ENCODE measurements around the gene PPFIBP2. TPM values are rescaled to one million over a fixed set of nuclear protein-coding genes. Genes with fewer than 3 reads are reported as not detected.

The PPFIBP2 gene
- 1.7 TPM for polyA plus RNA-seq (2013, experiment 1 of 2)
- 2.3 TPM for polyA plus RNA-seq (2013, experiment 2 of 2)

DNA sequence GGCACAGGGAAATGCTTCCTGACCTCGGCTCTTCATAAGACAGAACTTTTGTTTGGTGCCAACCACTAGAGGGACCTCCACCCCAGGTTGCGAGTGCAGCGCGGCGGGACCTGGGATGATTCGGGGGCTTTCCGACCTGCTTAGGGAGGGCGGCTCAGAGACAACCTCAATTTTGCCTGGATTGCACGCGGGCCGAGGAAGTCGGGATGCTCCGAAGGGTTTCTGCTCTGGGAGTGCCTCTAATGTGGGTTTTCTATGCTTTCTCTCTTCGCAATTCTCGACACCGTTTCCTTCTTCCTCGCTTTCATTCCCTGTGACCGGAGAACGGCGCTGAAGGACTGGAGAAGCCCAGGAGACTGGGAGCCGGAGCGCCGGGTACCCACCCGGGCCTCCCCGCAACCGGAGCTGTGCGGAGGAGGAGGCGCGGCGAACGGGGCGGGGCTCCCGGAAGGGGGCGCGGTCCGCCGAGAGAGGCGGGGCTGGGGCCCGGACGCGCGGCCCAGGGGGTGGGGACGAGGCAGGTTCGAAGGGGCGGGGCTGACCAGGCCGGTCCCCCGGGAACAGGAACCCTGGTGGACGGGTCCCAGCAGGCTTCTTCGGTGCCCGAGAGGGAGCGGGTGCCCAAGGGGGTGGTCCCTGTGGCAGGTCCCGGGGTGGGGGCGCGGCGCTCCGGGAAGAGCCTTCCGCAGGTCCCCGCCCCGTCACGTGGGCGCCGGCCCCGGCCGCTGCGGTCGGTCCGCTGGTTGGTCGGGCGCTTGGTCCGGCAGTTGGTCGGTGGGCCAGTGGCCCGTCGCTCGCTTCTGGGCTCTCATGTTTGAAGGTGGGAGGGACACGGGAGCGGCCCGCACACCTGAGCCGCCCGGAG lies at the start of gene PPFIBP2:
TSS of gene PPFIBP2 (plus strand) at position 766 of the 865 bp plus-strand sequence. CDS start 35,477 bp downstream, outside the sequence.
- peak within 1 kb of the TSS; percentile 78 for H3K27ac ChIP-seq (replicated peaks; ENCODE audit: low read length)
- H3K9me3 ChIP-seq (replicated peaks in 1 of 2; ENCODE audit: control insufficient read depth in 2 of 2, insufficient read depth in 1 of 2, low read depth in 1 of 2, low read length in 2 of 2), result no peaks in the 10 kb centered on the region
- no peak within 1 kb of the TSS for H2AK5ac ChIP-seq (ENCODE audit: low read depth, low read length)
- H3K27me3 ChIP-seq (ENCODE audit: control insufficient read depth in 3 of 3, insufficient read depth in 3 of 3, low read depth in 1 of 3, low read length in 3 of 3), result peaks cover 0 to 61% (median 13%) of the 10 kb centered on the region in 3 experiments
- H2BK12ac ChIP-seq (ENCODE audit: low read length), result peak within 1 kb of the TSS; percentile 10
- peak within 1 kb of the TSS; percentile 84 for H2BK15ac ChIP-seq (ENCODE audit: low read length)
- peak within 1 kb of the TSS; percentile 91 for H3K9ac ChIP-seq (ENCODE audit: low read depth, low read length, poor library complexity)
- peak within 1 kb of the TSS; percentile 98 for H3K14ac ChIP-seq (ENCODE audit: low read length)
- H3K4me3 ChIP-seq (ENCODE audit: low read length in 2 of 2), result peak within 1 kb of the TSS; percentile 61 to 88
- peak within 1 kb of the TSS; percentile 99 for H2AFZ ChIP-seq (ENCODE audit: low read length)
- WGBS, 2 donors (ENCODE audit: extremely low coverage in 2 of 2, insufficient read length in 2 of 2, insufficient replicate concordance in 1 of 2), result no CpG with 5 or more reads among the region's 79 CpGs
- H3K4ac ChIP-seq (ENCODE audit: low read length), result peak within 1 kb of the TSS; percentile 84
- peak within 1 kb of the TSS; percentile 96 for H3K18ac ChIP-seq (ENCODE audit: low read length)
- no peak within 1 kb of the TSS for H4K91ac ChIP-seq (ENCODE audit: low read depth, low read length, poor library complexity)
- no peaks in the 10 kb centered on the region for H3K79me1 ChIP-seq (ENCODE audit: low read depth, low read length)
- H3K4me2 ChIP-seq (ENCODE audit: insufficient read depth, low read length, poor library complexity, severe bottlenecking), result peak within 1 kb of the TSS; percentile 97
- peaks cover 6 to 10% of the 10 kb centered on the region in 2 donors for H3K4me1 ChIP-seq (ENCODE audit: control insufficient read depth in 2 of 2, insufficient read depth in 1 of 2, low read depth in 1 of 2, low read length in 2 of 2)
- peak; percentile 74 for DNase-seq (ENCODE audit: low spot score)
- H3K23ac ChIP-seq (ENCODE audit: low read depth, low read length, poor library complexity), result peak within 1 kb of the TSS; percentile 85
- H3K36me3 ChIP-seq (replicated peaks in 1 of 2; ENCODE audit: control insufficient read depth in 2 of 2, insufficient read depth in 2 of 2, low read length in 2 of 2), result no peaks in the 10 kb centered on the region
- peak within 1 kb of the TSS; percentile 82 for H4K8ac ChIP-seq (ENCODE audit: low read depth, low read length)
- H2BK120ac ChIP-seq (ENCODE audit: low read depth, low read length), result no peak within 1 kb of the TSS
- H2BK5ac ChIP-seq (ENCODE audit: low read length), result peak within 1 kb of the TSS; percentile 85

DNA sequence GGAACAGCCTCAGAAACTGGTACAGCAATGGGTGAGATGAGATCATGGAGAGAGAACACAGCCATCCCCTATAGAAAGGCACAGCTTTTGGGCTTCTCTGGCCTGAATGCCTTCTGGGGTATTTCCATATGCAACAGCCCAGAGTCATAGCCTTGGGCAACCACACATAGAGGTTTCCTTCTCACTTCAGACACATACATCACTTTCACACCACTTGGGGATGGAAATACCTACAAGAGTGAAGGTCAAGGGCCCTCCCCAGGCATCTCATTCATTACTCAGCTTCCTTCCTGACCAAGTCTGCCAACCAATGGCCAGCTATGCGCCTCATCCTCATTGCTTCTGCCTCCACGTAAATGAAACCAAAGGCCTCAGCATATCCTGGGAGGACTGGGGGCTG lies 46.1 kb upstream of the PPFIBP2 start:
- no CpG with 5 or more reads among the region's 2 CpGs for WGBS, 2 donors (ENCODE audit: extremely low coverage in 2 of 2, insufficient read length in 2 of 2, insufficient replicate concordance in 1 of 2)
- Histone ChIP-seq H3K27ac (replicated peaks; ENCODE audit: low read length) (no peak overlapping the region), H4K8ac (ENCODE audit: low read depth, low read length) (no peak overlapping the region), H2BK120ac (ENCODE audit: low read depth, low read length) (no peak overlapping the region), H3K36me3 (replicated peaks in 1 of 2; ENCODE audit: control insufficient read depth in 2 of 2, insufficient read depth in 2 of 2, low read length in 2 of 2) (peaks cover 0 to 2% of the 10 kb centered on the region in 2 donors), H4K91ac (ENCODE audit: low read depth, low read length, poor library complexity) (no peak overlapping the region), H3K14ac (ENCODE audit: low read length) (no peak overlapping the region), H3K4ac (ENCODE audit: low read length) (no peak overlapping the region), H3K4me2 (ENCODE audit: insufficient read depth, low read length, poor library complexity, severe bottlenecking) (no peak overlapping the region), H3K18ac (ENCODE audit: low read length) (no peak overlapping the region), H2AFZ (ENCODE audit: low read length) (no peak overlapping the region), H3K9me3 (replicated peaks in 1 of 2; ENCODE audit: control insufficient read depth in 2 of 2, insufficient read depth in 1 of 2, low read depth in 1 of 2, low read length in 2 of 2) (no peaks in the 10 kb centered on the region), H2BK12ac (ENCODE audit: low read length) (no peak overlapping the region), H3K27me3 (ENCODE audit: control insufficient read depth in 3 of 3, insufficient read depth in 3 of 3, low read depth in 1 of 3, low read length in 3 of 3) (no peaks in the 10 kb centered on the region), H3K79me1 (ENCODE audit: low read depth, low read length) (no peaks in the 10 kb centered on the region), H3K23ac (ENCODE audit: low read depth, low read length, poor library complexity) (no peak overlapping the region), H3K4me3 (ENCODE audit: low read length in 2 of 2) (no peak overlapping the region), H2AK5ac (ENCODE audit: low read depth, low read length) (no peak overlapping the region), H3K4me1 (ENCODE audit: control insufficient read depth in 2 of 2, insufficient read depth in 1 of 2, low read depth in 1 of 2, low read length in 2 of 2) (peaks cover 0 to 2% of the 10 kb centered on the region in 2 donors), H2BK15ac (ENCODE audit: low read length) (no peak overlapping the region), H3K9ac (ENCODE audit: low read depth, low read length, poor library complexity) (no peak overlapping the region), H2BK5ac (ENCODE audit: low read length) (no peak overlapping the region)
- no peak for DNase-seq (ENCODE audit: low spot score)

DNA sequence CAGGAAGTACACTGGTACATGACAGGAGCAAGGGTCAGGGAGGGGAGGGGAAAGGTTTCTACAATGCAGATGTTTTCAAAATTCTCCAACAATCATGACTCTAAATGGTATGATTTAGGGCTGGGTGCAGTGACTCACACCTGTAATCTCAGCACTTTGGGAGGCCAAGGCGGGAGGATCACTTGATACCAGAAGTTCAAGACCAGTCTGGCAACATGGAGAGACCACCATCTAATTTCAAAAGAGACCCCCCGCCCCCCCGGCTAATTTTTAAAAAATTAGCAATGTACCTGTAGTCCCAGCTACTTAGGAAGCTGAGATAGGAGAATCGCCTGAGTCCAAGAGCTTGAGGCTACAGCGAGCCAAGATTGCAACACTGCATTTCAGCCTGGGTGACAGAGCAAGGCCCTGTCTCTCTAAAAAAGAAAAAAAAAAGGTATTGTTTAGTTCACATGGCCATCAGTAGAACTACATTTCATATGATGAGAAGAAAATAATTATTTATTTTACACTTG lies 44.4 kb upstream of the PPFIBP2 start:
- Histone ChIP-seq H2AFZ (ENCODE audit: low read length) (no peak overlapping the region), H4K8ac (ENCODE audit: low read depth, low read length) (no peak overlapping the region), H3K27me3 (ENCODE audit: control insufficient read depth in 3 of 3, insufficient read depth in 3 of 3, low read depth in 1 of 3, low read length in 3 of 3) (no peaks in the 10 kb centered on the region), H2BK15ac (ENCODE audit: low read length) (no peak overlapping the region), H2BK5ac (ENCODE audit: low read length) (no peak overlapping the region), H3K27ac (replicated peaks; ENCODE audit: low read length) (no peak overlapping the region), H2BK12ac (ENCODE audit: low read length) (no peak overlapping the region), H2AK5ac (ENCODE audit: low read depth, low read length) (no peak overlapping the region), H3K4me2 (ENCODE audit: insufficient read depth, low read length, poor library complexity, severe bottlenecking) (no peak overlapping the region), H3K9ac (ENCODE audit: low read depth, low read length, poor library complexity) (no peak overlapping the region), H3K4me1 (ENCODE audit: control insufficient read depth in 2 of 2, insufficient read depth in 1 of 2, low read depth in 1 of 2, low read length in 2 of 2) (peaks cover 0 to 2% of the 10 kb centered on the region in 2 donors), H3K23ac (ENCODE audit: low read depth, low read length, poor library complexity) (no peak overlapping the region), H4K91ac (ENCODE audit: low read depth, low read length, poor library complexity) (no peak overlapping the region), H3K4me3 (ENCODE audit: low read length in 2 of 2) (no peak overlapping the region), H3K9me3 (replicated peaks in 1 of 2; ENCODE audit: control insufficient read depth in 2 of 2, insufficient read depth in 1 of 2, low read depth in 1 of 2, low read length in 2 of 2) (no peaks in the 10 kb centered on the region), H3K36me3 (replicated peaks in 1 of 2; ENCODE audit: control insufficient read depth in 2 of 2, insufficient read depth in 2 of 2, low read length in 2 of 2) (no peaks in the 10 kb centered on the region), H3K18ac (ENCODE audit: low read length) (no peak overlapping the region), H3K14ac (ENCODE audit: low read length) (peak overlapping the region; percentile 10), H3K4ac (ENCODE audit: low read length) (no peak overlapping the region), H2BK120ac (ENCODE audit: low read depth, low read length) (no peak overlapping the region), H3K79me1 (ENCODE audit: low read depth, low read length) (no peaks in the 10 kb centered on the region)
- WGBS, 2 donors (ENCODE audit: extremely low coverage in 2 of 2, insufficient read length in 2 of 2, insufficient replicate concordance in 1 of 2), result no CpG with 5 or more reads among the region's 5 CpGs
- no peak for DNase-seq (ENCODE audit: low spot score)

DNA sequence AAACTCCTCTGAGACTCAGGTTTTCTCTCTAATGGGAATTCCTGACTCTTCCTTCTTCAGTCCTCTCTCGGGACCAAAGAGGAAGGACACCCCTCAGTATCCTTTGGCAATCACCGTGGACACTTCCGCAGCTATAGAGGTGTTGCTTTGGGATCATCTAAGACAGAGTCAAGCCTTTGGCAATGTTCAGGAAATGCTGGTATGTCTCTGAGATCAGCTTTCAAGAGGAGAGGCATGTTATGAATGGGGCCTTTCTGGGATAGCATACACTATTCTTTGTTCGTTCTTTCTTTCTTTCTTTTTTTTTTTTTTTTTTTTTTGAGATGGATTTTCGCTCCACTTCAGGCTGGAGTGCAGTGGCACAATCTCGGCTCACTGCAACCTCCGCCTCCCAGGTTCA lies 42.7 kb upstream of the PPFIBP2 start:
- Histone ChIP-seq H2BK12ac (ENCODE audit: low read length) (no peak overlapping the region), H3K79me1 (ENCODE audit: low read depth, low read length) (no peaks in the 10 kb centered on the region), H2AK5ac (ENCODE audit: low read depth, low read length) (no peak overlapping the region), H3K4me3 (ENCODE audit: low read length in 2 of 2) (no peak overlapping the region), H2BK120ac (ENCODE audit: low read depth, low read length) (no peak overlapping the region), H2BK15ac (ENCODE audit: low read length) (no peak overlapping the region), H2AFZ (ENCODE audit: low read length) (no peak overlapping the region), H3K4me1 (ENCODE audit: control insufficient read depth in 2 of 2, insufficient read depth in 1 of 2, low read depth in 1 of 2, low read length in 2 of 2) (peaks cover 0 to 2% of the 10 kb centered on the region in 2 donors), H3K36me3 (replicated peaks in 1 of 2; ENCODE audit: control insufficient read depth in 2 of 2, insufficient read depth in 2 of 2, low read length in 2 of 2) (no peaks in the 10 kb centered on the region), H4K8ac (ENCODE audit: low read depth, low read length) (no peak overlapping the region), H3K14ac (ENCODE audit: low read length) (no peak overlapping the region), H3K27ac (replicated peaks; ENCODE audit: low read length) (no peak overlapping the region), H3K4ac (ENCODE audit: low read length) (no peak overlapping the region), H3K9ac (ENCODE audit: low read depth, low read length, poor library complexity) (no peak overlapping the region), H2BK5ac (ENCODE audit: low read length) (no peak overlapping the region), H3K23ac (ENCODE audit: low read depth, low read length, poor library complexity) (no peak overlapping the region), H3K4me2 (ENCODE audit: insufficient read depth, low read length, poor library complexity, severe bottlenecking) (no peak overlapping the region), H4K91ac (ENCODE audit: low read depth, low read length, poor library complexity) (no peak overlapping the region), H3K18ac (ENCODE audit: low read length) (no peak overlapping the region), H3K27me3 (ENCODE audit: control insufficient read depth in 3 of 3, insufficient read depth in 3 of 3, low read depth in 1 of 3, low read length in 3 of 3) (no peaks in the 10 kb centered on the region), H3K9me3 (replicated peaks in 1 of 2; ENCODE audit: control insufficient read depth in 2 of 2, insufficient read depth in 1 of 2, low read depth in 1 of 2, low read length in 2 of 2) (no peaks in the 10 kb centered on the region)
- DNase-seq (ENCODE audit: low spot score), result no peak
- WGBS, 2 donors (ENCODE audit: extremely low coverage in 2 of 2, insufficient read length in 2 of 2, insufficient replicate concordance in 1 of 2), result no CpG with 5 or more reads among the region's 7 CpGs

All from neuronal stem cell (in vitro differentiated cells).